HL-60 (cell line): Measurements from ENCODE around the gene EFNA5.

Source experiments
- CTCF ChIP-seq: IDR thresholded peaks from one replicate; pipeline ENCODE4 v1.5.1; 2011; ENCODE audit warnings: low read length, control low read depth, inconsistent platforms; ENCODE audit not compliant: insufficient read depth
- GABPA ChIP-seq: IDR thresholded peaks from 2 replicates; pipeline ENCODE4 v1.6.1; 2012; ENCODE audit warnings: low read depth
- POLR2AphosphoS5 ChIP-seq: IDR thresholded peaks from 2 replicates; pipeline ENCODE4 v1.6.1; 2012; ENCODE audit warnings: low read depth
- REST ChIP-seq: IDR thresholded peaks from 2 replicates; pipeline ENCODE4 v1.6.1; 2012; ENCODE audit warnings: low read depth; ENCODE audit not compliant: insufficient replicate concordance

GRCh38 chr5:107413754-107414153 lies 257.0 kb downstream of the EFNA5 start:
- TF ChIP-seq CTCF (no peak), REST (no peak), POLR2AphosphoS5 (no peak), GABPA (no peak)
